ENCODE results near the gene ITGAD.

DNA sequence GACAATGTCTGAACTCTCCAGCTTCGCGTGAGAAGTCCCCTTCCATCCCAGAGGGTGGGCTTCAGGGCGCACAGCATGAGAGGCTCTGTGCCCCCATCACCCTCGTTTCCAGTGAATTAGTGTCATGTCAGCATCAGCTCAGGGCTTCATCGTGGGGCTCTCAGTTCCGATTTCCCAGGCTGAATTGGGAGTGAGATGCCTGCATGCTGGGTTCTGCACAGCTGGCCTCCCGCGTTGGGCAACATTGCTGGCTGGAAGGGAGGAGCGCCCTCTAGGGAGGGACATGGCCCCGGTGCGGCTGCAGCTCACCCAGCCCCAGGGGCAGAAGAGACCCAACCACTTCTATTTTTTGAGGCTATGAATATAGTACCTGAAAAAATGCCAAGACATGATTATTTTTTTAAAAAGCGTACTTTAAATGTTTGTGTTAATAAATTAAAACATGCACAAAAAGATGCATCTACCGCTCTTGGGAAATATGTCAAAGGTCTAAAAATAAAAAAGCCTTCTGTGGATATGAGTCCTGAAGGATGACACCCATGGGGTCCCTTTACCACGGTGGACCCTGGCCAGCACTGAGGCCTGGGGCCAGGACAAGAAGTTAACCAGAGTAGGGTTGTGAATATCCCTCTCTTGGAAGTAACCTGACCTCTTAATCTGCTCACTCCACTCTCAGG is 10.5 kb upstream of the ITGAD start:
- TF ChIP-seq ZSCAN16 (tag by site-specific recombination; IDR thresholded peaks at IDR 0.05) (no peak), ZNF433 (tag by site-specific recombination; IDR thresholded peaks at IDR 0.05; ENCODE audit: low read depth) (no peak), SETDB1 (IDR thresholded peaks at IDR 0.05; ENCODE audit: insufficient read length, low read length) (no peak)
- TF ChIP-seq, protein P1, sequence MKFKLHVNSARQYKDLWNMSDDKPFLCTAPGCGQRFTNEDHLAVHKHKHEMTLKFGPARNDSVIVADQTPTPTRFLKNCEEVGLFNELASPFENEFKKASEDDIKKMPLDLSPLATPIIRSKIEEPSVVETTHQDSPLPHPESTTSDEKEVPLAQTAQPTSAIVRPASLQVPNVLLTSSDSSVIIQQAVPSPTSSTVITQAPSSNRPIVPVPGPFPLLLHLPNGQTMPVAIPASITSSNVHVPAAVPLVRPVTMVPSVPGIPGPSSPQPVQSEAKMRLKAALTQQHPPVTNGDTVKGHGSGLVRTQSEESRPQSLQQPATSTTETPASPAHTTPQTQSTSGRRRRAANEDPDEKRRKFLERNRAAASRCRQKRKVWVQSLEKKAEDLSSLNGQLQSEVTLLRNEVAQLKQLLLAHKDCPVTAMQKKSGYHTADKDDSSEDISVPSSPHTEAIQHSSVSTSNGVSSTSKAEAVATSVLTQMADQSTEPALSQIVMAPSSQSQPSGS (tag by site-specific recombination; IDR thresholded peaks at IDR 0.05; ENCODE audit: low read depth) = no peak
